ENCODE results near the gene AP1B1.

AP1B1 gene

DNA sequence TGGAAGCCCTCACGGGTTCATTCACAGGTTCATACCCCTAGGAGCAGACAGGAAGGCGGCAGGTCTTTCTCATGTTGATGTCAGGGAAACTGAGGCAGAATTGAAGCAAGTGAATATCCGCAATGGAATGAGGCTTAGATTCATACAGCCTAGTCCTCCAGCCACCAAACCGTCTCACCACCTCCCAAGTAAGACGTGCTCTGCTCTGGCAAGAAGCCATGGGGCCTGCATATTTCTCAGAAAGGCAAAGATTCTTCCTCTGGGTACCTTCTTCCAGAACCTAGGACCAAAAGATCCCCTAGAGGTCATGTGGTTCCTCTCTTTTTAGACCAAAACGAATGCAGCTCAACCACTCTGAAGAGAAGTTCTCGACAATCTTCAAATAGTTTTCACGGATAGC, 1.7 kb downstream of the AP1B1 start:
- no peak overlapping the region for H3K9ac ChIP-seq (ENCODE audit: insufficient read length, low read depth)
- peaks cover 35% of the 10 kb centered on the region for H3K36me3 ChIP-seq (ENCODE audit: insufficient read depth, insufficient read length, low read length)
- H3K4me3 ChIP-seq (ENCODE audit: insufficient read length, low read depth): no peak overlapping the region

GRCh38 chr22:29385748-29386147, 2.6 kb downstream of the AP1B1 start:
- Histone ChIP-seq H3K9me3 (ENCODE audit: insufficient read depth, low read length) (no peaks in the 10 kb centered on the region), H3K27me3 (ENCODE audit: insufficient read depth, insufficient read length) (no peaks in the 10 kb centered on the region), H3K9ac (ENCODE audit: insufficient read length, low read depth) (no peak overlapping the region), H3K4me3 (ENCODE audit: insufficient read length, low read depth) (no peak overlapping the region), H3K4me1 (ENCODE audit: insufficient read depth, insufficient read length) (peaks cover 6% of the 10 kb centered on the region), H3K36me3 (ENCODE audit: insufficient read depth, insufficient read length, low read length) (peaks cover 40% of the 10 kb centered on the region)
- no peak for DNase-seq (ENCODE audit: low read depth, low spot score)
- no peak for TF ChIP-seq YY1 (IDR thresholded peaks at IDR 0.05; ENCODE audit: insufficient read depth, insufficient read length)
- TF ChIP-seq ZNF274 (IDR thresholded peaks at IDR 0.05; ENCODE audit: low read depth, low read length): no peak
- no peak for TF ChIP-seq SUZ12 (IDR thresholded peaks at IDR 0.05; ENCODE audit: extremely low read depth, insufficient read depth, insufficient read length)

More for the DNA sequence above, 1.7 kb downstream of the AP1B1 start:
- no peak for DNase-seq (ENCODE audit: low read depth, low spot score)
- Histone ChIP-seq H3K4me1 (ENCODE audit: insufficient read depth, insufficient read length) (peaks cover 8% of the 10 kb centered on the region), H3K9me3 (ENCODE audit: insufficient read depth, low read length) (no peaks in the 10 kb centered on the region), H3K27me3 (ENCODE audit: insufficient read depth, insufficient read length) (no peaks in the 10 kb centered on the region)
- TF ChIP-seq ZNF274 (IDR thresholded peaks at IDR 0.05; ENCODE audit: low read depth, low read length) (no peak), YY1 (IDR thresholded peaks at IDR 0.05; ENCODE audit: insufficient read depth, insufficient read length) (no peak), SUZ12 (IDR thresholded peaks at IDR 0.05; ENCODE audit: extremely low read depth, insufficient read depth, insufficient read length) (no peak)

GRCh38 chr22:29385151-29385704, 3.1 kb downstream of the AP1B1 start:
- H3K36me3 ChIP-seq (ENCODE audit: insufficient read depth, insufficient read length, low read length): peaks cover 40% of the 10 kb centered on the region
- H3K9me3 ChIP-seq (ENCODE audit: insufficient read depth, low read length): no peaks in the 10 kb centered on the region
- H3K4me3 ChIP-seq (ENCODE audit: insufficient read length, low read depth): no peak overlapping the region
- H3K27me3 ChIP-seq (ENCODE audit: insufficient read depth, insufficient read length): no peaks in the 10 kb centered on the region
- H3K4me1 ChIP-seq (ENCODE audit: insufficient read depth, insufficient read length): peaks cover 6% of the 10 kb centered on the region
- DNase-seq (ENCODE audit: low read depth, low spot score): no peak
- no peak for TF ChIP-seq SUZ12 (IDR thresholded peaks at IDR 0.05; ENCODE audit: extremely low read depth, insufficient read depth, insufficient read length)
- H3K9ac ChIP-seq (ENCODE audit: insufficient read length, low read depth): peak overlapping the region; percentile 17

GRCh38 chr22:29383740-29384139, 4.6 kb downstream of the AP1B1 start:
- H3K9me3 ChIP-seq (ENCODE audit: insufficient read depth, low read length): no peaks in the 10 kb centered on the region
- no peak overlapping the region for H3K4me3 ChIP-seq (ENCODE audit: insufficient read length, low read depth)
- DNase-seq (ENCODE audit: low read depth, low spot score): no peak
- peaks cover 6% of the 10 kb centered on the region for H3K4me1 ChIP-seq (ENCODE audit: insufficient read depth, insufficient read length)
- H3K9ac ChIP-seq (ENCODE audit: insufficient read length, low read depth): no peak overlapping the region
- TF ChIP-seq YY1 (IDR thresholded peaks at IDR 0.05; ENCODE audit: insufficient read depth, insufficient read length) (no peak), ZNF274 (IDR thresholded peaks at IDR 0.05; ENCODE audit: low read depth, low read length) (no peak), SUZ12 (IDR thresholded peaks at IDR 0.05; ENCODE audit: extremely low read depth, insufficient read depth, insufficient read length) (no peak)
- H3K36me3 ChIP-seq (ENCODE audit: insufficient read depth, insufficient read length, low read length): peaks cover 49% of the 10 kb centered on the region
- no peaks in the 10 kb centered on the region for H3K27me3 ChIP-seq (ENCODE audit: insufficient read depth, insufficient read length)

DNA sequence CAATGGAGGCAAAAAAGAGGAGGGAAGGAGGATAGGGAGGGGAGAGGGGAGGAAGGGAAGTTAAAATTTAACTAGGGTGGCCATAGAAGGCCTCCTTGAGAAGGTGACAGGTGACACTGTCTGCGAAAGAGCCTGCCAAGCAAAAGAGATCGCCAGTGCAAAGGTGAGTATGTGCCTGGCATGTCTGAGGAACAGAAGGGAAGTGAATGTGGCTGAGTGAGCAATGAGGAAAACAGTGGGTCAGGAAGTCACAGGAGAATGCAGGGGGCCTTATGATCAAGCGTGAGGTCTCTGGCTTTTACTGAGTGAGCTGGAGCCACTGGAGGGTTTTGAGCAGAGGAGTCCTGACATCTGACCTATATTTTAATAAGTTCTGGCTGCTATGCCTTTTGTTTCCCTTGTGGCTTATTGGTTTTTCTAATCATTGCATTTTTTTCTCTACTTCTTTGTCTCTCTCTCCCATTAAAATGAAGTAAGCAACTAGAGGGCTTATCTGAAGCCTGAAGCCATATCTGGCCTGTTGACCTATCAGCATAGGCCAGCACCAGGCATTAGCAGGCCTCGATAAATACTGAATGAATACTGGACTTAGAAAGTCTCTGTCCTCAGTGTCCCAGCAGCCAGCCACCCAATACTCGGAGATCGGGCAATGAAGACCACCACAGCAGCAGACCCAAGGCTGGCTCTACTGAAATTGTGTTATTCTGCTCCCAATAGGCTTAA, 5.6 kb downstream of the AP1B1 start:
- Histone ChIP-seq H3K36me3 (ENCODE audit: insufficient read depth, insufficient read length, low read length) (peaks cover 55% of the 10 kb centered on the region), H3K9ac (ENCODE audit: insufficient read length, low read depth) (no peak overlapping the region), H3K27me3 (ENCODE audit: insufficient read depth, insufficient read length) (no peaks in the 10 kb centered on the region), H3K9me3 (ENCODE audit: insufficient read depth, low read length) (no peaks in the 10 kb centered on the region), H3K4me1 (ENCODE audit: insufficient read depth, insufficient read length) (peaks cover 6% of the 10 kb centered on the region), H3K4me3 (ENCODE audit: insufficient read length, low read depth) (no peak overlapping the region)
- DNase-seq (ENCODE audit: low read depth, low spot score): no peak
- no peak for TF ChIP-seq YY1 (IDR thresholded peaks at IDR 0.05; ENCODE audit: insufficient read depth, insufficient read length)
- TF ChIP-seq SUZ12 (IDR thresholded peaks at IDR 0.05; ENCODE audit: extremely low read depth, insufficient read depth, insufficient read length): no peak
- no peak for TF ChIP-seq ZNF274 (IDR thresholded peaks at IDR 0.05; ENCODE audit: low read depth, low read length)

DNA sequence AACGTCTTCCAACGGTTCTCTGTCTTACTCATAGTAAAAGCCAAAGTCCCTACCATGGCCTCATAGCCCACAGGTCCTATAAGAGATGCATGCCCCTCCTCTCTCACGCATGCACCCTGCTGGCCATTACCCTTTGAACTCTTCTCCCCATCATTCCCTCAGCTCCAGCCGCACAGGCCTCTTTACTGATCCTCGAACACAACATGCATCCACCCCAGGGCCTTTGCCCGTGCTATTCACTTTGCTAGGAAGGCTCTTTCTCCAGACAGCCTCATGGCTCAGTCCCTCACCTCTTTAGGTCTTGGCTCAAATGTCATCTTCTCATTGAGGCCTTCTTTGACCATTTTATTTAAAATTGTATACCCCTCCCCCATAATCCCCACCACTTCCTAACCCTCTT, 7.5 kb downstream of the AP1B1 start:
- H3K9ac ChIP-seq (ENCODE audit: insufficient read length, low read depth): no peak overlapping the region
- H3K4me3 ChIP-seq (ENCODE audit: insufficient read length, low read depth): no peak overlapping the region
- peaks cover 6% of the 10 kb centered on the region for H3K4me1 ChIP-seq (ENCODE audit: insufficient read depth, insufficient read length)
- no peaks in the 10 kb centered on the region for H3K9me3 ChIP-seq (ENCODE audit: insufficient read depth, low read length)
- TF ChIP-seq SUZ12 (IDR thresholded peaks at IDR 0.05; ENCODE audit: extremely low read depth, insufficient read depth, insufficient read length): no peak
- TF ChIP-seq YY1 (IDR thresholded peaks at IDR 0.05; ENCODE audit: insufficient read depth, insufficient read length): no peak
- TF ChIP-seq ZNF274 (IDR thresholded peaks at IDR 0.05; ENCODE audit: low read depth, low read length): no peak
- peaks cover 55% of the 10 kb centered on the region for H3K36me3 ChIP-seq (ENCODE audit: insufficient read depth, insufficient read length, low read length)
- H3K27me3 ChIP-seq (ENCODE audit: insufficient read depth, insufficient read length): no peaks in the 10 kb centered on the region
- DNase-seq (ENCODE audit: low read depth, low spot score): no peak

- Histone ChIP-seq H3K36me3 (ENCODE audit: insufficient read depth, insufficient read length, low read length) (peaks cover 51% of the 10 kb centered on the region), H3K4me1 (ENCODE audit: insufficient read depth, insufficient read length) (peaks cover 4% of the 10 kb centered on the region), H3K9ac (ENCODE audit: insufficient read length, low read depth) (no peak overlapping the region), H3K9me3 (ENCODE audit: insufficient read depth, low read length) (no peaks in the 10 kb centered on the region), H3K27me3 (ENCODE audit: insufficient read depth, insufficient read length) (no peaks in the 10 kb centered on the region), H3K4me3 (ENCODE audit: insufficient read length, low read depth) (no peak overlapping the region)
- no peak for TF ChIP-seq YY1 (IDR thresholded peaks at IDR 0.05; ENCODE audit: insufficient read depth, insufficient read length)
- DNase-seq (ENCODE audit: low read depth, low spot score): no peak
Observed at GRCh38 chr22:29380032-29380781, 8.2 kb downstream of the AP1B1 start.

Data from NT2/D1 (cell line).